Body of pancreas (tissue), 4 donors: ENCODE data around the gene SLCO3A1. TPM values are rescaled to one million over a fixed set of nuclear protein-coding genes. Genes with fewer than 3 reads are reported as not detected.

Experiments used
- ATAC-seq: fragments of 150-250 bp; one replicate; pipeline ENCODE4 v1.9.1; 2016
- DNase-seq, 4 donors: peaks; one replicate each; pipeline ENCODE4 v3.0.0-alpha.2; 2019
- H3K27ac ChIP-seq, 4 donors: fragments of 200-600 bp; sonication (generic); 1 replicate in 3 of 4; 2 replicates in 1 of 4; pipeline versions ENCODE4 v1.5.1 to v1.6.1; 2016 to 2019; ENCODE audit warnings: mild to moderate bottlenecking in 1 of 4, mixed read lengths in 1 of 4, moderate library complexity in 1 of 4
- H3K27me3 ChIP-seq, 2 donors: fragments of 200-600 bp; sonication (generic); one replicate each; pipeline ENCODE4 v1.6.0; 2016; ENCODE audit warnings: mild to moderate bottlenecking in 1 of 2
- H3K36me3 ChIP-seq, 2 donors: fragments of 200-600 bp; sonication (generic); replicated peaks in 1 of 2; 2 replicates each; pipeline ENCODE4 v1.5.1; 2016; ENCODE audit warnings: low read depth in 2 of 2; ENCODE audit not compliant: insufficient read depth in 1 of 2
- H3K4me1 ChIP-seq: fragments of 200-600 bp; sonication (generic); one replicate; pipeline ENCODE4 v1.6.0; 2016
- H3K4me3 ChIP-seq, 2 donors: fragments of 200-600 bp; sonication (generic); 1 replicate in 1 of 2; 2 replicates in 1 of 2; pipeline ENCODE4 v1.5.1; 2016 to 2019
- H3K9me3 ChIP-seq, 3 donors: fragments of 200-600 bp; sonication (generic); 1 replicate in 2 of 3; 2 replicates in 1 of 3; pipeline ENCODE4 v1.5.1; 2016
- CTCF ChIP-seq, 7 experiments: fragments of 450-650 bp in 4 of 7; fragments of 200-600 bp in 3 of 7; sonication (generic) in 3 of 7; IDR thresholded peaks; one replicate each; pipeline ENCODE4 v1.5.1; 2016 to 2019; ENCODE audit warnings: antibody characterized with exemption in 7 of 7
- POLR2A ChIP-seq, 3 donors: fragments of 450-650 bp; IDR thresholded peaks; one replicate each; pipeline ENCODE4 v1.6.1; 2016; ENCODE audit warnings: antibody characterized with exemption in 3 of 3, mild to moderate bottlenecking in 2 of 3
- WGBS, 2 donors: methylation state at CpG; one replicate each; pipeline ENCODE4 v1.1.5; 2017; 5-methylcytosine and 5-hydroxymethylcytosine counted together
- intact Hi-C: fragments of 100-400 bp; cut with DNase I; formaldehyde crosslinking; loops from one replicate; pipeline ENCODE4 v1.15.1; 2023
- total RNA-seq, 2 donors: library from RNA; depleted of rRNA; stranded (reverse); fragments of >200 nt; gene quantifications; one replicate each; pipeline ENCODE4 v1.1.0, GENCODE V29; 2016

SLCO3A1 gene
- total RNA-seq, 2 donors from 2014 or later = 5.7 to 12.9 TPM

- intact Hi-C loops = no loop called here
- DNase-seq = no peak
- no peaks in the 10 kb centered on the region for H3K36me3 ChIP-seq
- WGBS, 2 donors = 39 to 55% methylated on average over 4 of the region's 4 CpGs
- TF ChIP-seq POLR2A (IDR thresholded peaks at IDR 0.05) (no peak), CTCF (IDR thresholded peaks at IDR 0.05) (no peak)
- no peak overlapping the region for H3K4me3 ChIP-seq
- H3K9me3 ChIP-seq = no peaks in the 10 kb centered on the region
- H3K27me3 ChIP-seq = no peaks in the 10 kb centered on the region
- peak; percentile 26 for ATAC-seq
- peaks cover 17% of the 10 kb centered on the region for H3K4me1 ChIP-seq
- H3K27ac ChIP-seq = peak overlapping the region in 3 of 4 donors; percentile 3 to 20 (median 16)
Measured at GRCh38 chr15:91926908-91927270, 73.4 kb downstream of the SLCO3A1 start.

GRCh38 chr15:91927585-91927984, 74.1 kb downstream of the SLCO3A1 start:
- no peaks in the 10 kb centered on the region for H3K9me3 ChIP-seq
- DNase-seq (no peak), ATAC-seq (no peak)
- H3K4me1 ChIP-seq = peaks cover 15% of the 10 kb centered on the region
- H3K36me3 ChIP-seq = no peaks in the 10 kb centered on the region
- intact Hi-C loops = no loop called here
- H3K4me3 ChIP-seq = no peak overlapping the region
- no peak for TF ChIP-seq CTCF (IDR thresholded peaks at IDR 0.05)
- no peak for TF ChIP-seq POLR2A (IDR thresholded peaks at IDR 0.05)
- no peak overlapping the region for H3K27ac ChIP-seq
- no peaks in the 10 kb centered on the region for H3K27me3 ChIP-seq
- 74 to 80% methylated on average over 4 of the region's 4 CpGs for whole genome bisulfite sequencing, 2 donors

- no peaks in the 10 kb centered on the region for H3K27me3 ChIP-seq
- no peak overlapping the region for H3K27ac ChIP-seq
- WGBS, 2 donors = 69 to 75% methylated on average over 6 of the region's 6 CpGs
- no peaks in the 10 kb centered on the region for H3K9me3 ChIP-seq
- no peaks in the 10 kb centered on the region for H3K36me3 ChIP-seq
- no peak overlapping the region for H3K4me3 ChIP-seq
- no peak for ATAC-seq
- H3K4me1 ChIP-seq = peaks cover 7% of the 10 kb centered on the region
- intact Hi-C loops = no loop called here
- TF ChIP-seq CTCF (IDR thresholded peaks at IDR 0.05) = no peak
- no peak for TF ChIP-seq POLR2A (IDR thresholded peaks at IDR 0.05)
- DNase-seq = no peak
Measured at GRCh38 chr15:91928675-91929074, 75.2 kb downstream of the SLCO3A1 start.

GRCh38 chr15:91929509-91929908, 76.0 kb downstream of the SLCO3A1 start:
- intact Hi-C loops = no loop called here
- no peak for ATAC-seq
- 80 to 86% methylated on average over 2 of the region's 2 CpGs for WGBS, 2 donors
- H3K9me3 ChIP-seq = no peaks in the 10 kb centered on the region
- no peak overlapping the region for H3K27ac ChIP-seq
- H3K4me3 ChIP-seq = no peak overlapping the region
- TF ChIP-seq CTCF (IDR thresholded peaks at IDR 0.05) (no peak), POLR2A (IDR thresholded peaks at IDR 0.05) (no peak)
- H3K4me1 ChIP-seq = peaks cover 7% of the 10 kb centered on the region
- H3K27me3 ChIP-seq = no peaks in the 10 kb centered on the region
- H3K36me3 ChIP-seq = no peaks in the 10 kb centered on the region
- DNase-seq = no peak

- TF ChIP-seq CTCF (IDR thresholded peaks at IDR 0.05) = no peak
- TF ChIP-seq POLR2A (IDR thresholded peaks at IDR 0.05) = no peak
- DNase-seq (no peak), ATAC-seq (no peak)
- Histone ChIP-seq H3K9me3 (no peaks in the 10 kb centered on the region), H3K36me3 (no peaks in the 10 kb centered on the region), H3K27ac (no peak overlapping the region), H3K27me3 (no peaks in the 10 kb centered on the region), H3K4me1 (peaks cover 7% of the 10 kb centered on the region), H3K4me3 (no peak overlapping the region)
- intact Hi-C loops = no loop called here
- 58 to 64% methylated on average over 2 of the region's 2 CpGs for WGBS, 2 donors
Measured at GRCh38 chr15:91930092-91930491, 76.6 kb downstream of the SLCO3A1 start.
